Amygdala (tissue), 56 donors: ENCODE data around the gene PITPNC1.
"Not testable (repeated sequence)": the region's sequence is repeated elsewhere in the genome, so short reads cannot be mapped to it uniquely, and the experiment has no call there.

ENCODE experiments used
- DNase-seq, 56 donors: peaks; one replicate each; lab custom pipeline; 2025; lab: John Stamatoyannopoulos, UW

Gene PITPNC1

GRCh38 chr17:67427424-67427823 is 50.3 kb downstream of the PITPNC1 start:
- DNase-seq: no peak

GRCh38 chr17:67430515-67430914 is 53.4 kb downstream of the PITPNC1 start:
- not testable (repeated sequence) for DNase-seq

DNA sequence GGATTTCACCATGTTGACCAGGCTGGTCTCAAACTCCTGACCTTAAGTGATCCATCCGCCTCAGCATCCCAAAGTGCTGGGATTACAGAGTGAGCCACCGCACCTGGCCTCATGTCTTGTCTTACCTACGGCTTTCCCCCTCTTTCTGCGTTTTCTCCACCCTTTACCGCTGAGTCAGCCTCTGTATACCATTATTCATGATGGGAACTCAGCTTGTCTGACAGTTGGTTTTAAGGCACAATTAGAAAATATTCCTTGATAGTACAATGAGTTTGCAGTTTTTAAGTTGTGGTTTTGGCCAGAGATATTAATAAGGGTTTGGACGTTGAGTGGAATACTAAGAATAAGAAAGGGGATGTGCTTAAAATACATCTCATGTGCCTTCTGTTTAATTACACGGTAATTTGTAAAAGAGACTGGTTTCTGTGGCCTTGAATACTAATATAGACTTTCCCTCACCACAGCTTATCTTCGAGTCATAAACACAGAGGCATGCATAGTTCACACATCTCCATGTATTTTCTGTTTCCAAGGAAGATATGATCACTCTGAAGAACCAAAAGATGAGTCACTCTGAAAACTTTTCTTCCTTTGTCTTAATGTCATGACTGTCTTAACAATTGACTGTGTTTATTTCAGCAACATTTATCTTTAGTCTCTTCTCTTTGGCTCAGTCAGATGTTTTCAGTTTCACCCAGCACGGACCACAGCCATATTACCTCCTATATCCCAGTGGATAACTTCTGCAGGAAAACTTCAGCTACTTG is 54.4 kb downstream of the PITPNC1 start:
- DNase-seq: no peak

- no peak for DNase-seq
Measured at GRCh38 chr17:67433248-67433924, 56.3 kb downstream of the PITPNC1 start.

GRCh38 chr17:67434061-67434525 is 57.0 kb downstream of the PITPNC1 start:
- peak in 1 of 56 donors; percentile 16 for DNase-seq

DNA sequence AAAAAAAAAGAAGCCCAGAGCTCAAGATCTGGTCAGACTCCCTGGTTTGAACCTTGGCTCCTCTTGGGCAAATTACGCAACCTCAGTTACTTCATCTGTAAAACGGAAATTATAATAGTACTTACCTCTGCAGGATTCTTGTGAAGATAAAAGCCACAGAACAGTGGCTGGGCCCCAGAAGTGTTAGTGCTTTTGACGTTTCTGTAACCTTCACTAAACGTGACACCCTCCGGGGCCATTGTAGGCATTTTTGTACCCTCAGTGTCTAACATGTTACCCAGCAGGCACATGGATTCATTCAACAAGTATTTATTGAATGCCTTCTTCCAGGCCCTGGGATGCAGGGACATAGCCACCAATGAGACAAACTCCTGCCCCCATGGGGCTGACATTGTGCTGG is 58.0 kb downstream of the PITPNC1 start:
- DNase-seq: no peak

- no peak for DNase-seq
Measured at GRCh38 chr17:67435786-67436185, 58.7 kb downstream of the PITPNC1 start.

GRCh38 chr17:67436233-67436632 is 59.2 kb downstream of the PITPNC1 start:
- no peak for DNase-seq

DNA sequence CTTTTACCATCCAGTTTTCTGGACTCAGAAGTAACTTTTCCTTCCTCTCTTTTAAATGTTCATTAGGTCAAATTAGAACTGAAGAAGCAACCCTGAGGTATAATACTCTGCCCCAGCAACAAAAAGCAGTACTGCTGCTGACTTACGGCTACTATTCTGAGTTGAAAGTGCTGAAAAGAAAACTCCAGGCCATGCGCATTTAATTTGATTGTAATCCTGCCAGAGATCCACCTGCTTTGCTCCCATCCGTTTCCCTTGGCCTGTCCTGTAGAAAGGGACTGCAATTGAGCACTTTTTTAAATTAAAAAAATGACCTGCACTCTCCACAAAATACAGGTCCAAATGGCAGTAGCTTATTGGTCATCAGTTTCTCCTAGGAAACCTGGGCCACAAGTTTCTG is 61.6 kb downstream of the PITPNC1 start:
- no peak for DNase-seq

DNA sequence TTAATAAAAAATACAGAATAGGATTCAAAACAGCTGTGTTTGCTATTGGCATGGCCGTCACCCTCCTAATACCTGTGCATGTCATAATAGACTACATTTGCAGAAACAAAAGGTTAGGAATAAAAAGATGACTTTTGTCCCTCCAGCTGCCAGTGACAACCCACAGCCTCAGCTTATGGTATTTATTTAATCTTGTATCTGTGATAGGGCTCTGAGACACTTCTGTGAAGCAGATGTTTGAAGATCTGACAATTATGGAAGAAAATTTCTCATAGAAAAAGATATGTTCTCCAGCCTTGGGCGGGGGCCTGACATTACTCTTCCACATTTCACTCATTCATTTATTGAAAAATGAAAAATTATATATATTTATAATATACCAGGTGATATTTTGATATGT is 62.2 kb downstream of the PITPNC1 start:
- no peak for DNase-seq

- no peak for DNase-seq
Measured at GRCh38 chr17:67440277-67441051, 63.4 kb downstream of the PITPNC1 start.

GRCh38 chr17:67441052-67441895 is 64.2 kb downstream of the PITPNC1 start:
- DNase-seq: peak in 3 of 56 donors; percentile 4 to 11 (median 6)

GRCh38 chr17:67441896-67442219 is 64.8 kb downstream of the PITPNC1 start:
- DNase-seq: no peak

- no peak for DNase-seq
Measured at GRCh38 chr17:67442787-67443624, 65.9 kb downstream of the PITPNC1 start.

GRCh38 chr17:67443931-67444595 is 67.0 kb downstream of the PITPNC1 start:
- no peak for DNase-seq

DNA sequence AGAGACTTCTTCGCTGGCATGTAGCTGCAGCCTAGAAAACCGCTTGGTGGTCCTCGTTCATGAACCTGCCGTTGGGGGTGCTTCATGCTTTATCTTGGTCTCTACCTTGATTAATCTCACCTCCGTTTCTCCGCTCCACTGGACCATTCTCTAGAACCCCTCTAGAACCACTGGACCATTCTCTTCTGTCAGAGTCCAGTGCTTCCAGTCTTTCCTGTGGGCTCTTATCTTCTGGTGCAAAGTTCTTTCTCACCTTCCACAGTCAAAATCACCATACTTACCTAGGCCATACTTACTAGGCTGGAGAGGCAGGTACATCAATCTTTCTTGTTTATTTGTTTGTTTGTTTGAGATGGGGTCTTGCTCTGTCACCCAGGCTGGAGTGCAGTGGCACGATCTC is 71.4 kb downstream of the PITPNC1 start:
- no peak for DNase-seq

GRCh38 chr17:67449065-67449464 is 72.0 kb downstream of the PITPNC1 start:
- no peak for DNase-seq

DNA sequence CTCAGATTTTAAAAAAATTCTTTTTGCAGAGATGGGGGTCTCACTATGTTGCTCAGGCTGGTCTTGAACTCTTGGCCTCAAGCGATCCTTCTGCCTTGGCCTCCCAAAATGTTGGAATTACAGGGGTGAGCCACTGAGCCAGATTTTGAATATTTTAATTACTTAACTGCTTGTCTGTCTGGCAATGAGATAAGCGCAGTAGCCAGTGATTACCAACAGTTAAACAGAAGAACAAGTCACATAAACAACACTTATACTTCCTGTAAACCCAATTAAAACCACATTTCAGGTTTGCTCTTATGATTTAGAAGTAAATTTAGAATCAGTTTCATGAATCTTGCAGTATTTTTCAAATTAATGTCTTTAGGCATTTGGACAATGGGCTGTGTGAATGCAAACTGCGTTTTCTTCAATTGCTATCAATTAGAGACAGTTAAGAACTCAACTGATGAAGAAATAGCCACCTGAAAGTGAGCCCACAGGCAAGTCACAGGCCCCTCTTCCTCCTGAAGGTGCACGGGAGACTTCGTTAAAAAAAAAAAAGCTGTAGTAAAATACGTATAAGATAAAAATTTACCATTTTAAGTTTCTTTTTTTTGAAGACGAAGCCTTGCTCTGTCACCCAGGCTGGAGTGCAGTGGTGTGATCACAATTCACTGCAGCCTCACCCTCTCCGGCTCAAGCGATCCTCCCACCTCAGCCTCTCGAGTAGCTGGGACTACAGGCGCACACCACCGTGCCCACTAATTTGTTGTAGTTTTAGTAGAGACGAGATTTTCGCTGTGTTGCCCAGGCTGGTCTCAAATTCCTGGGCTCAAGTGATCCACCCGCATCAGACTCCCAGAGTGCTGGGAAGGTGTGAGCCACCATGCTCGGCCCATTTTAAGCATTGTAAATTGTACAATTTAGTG is 73.0 kb downstream of the PITPNC1 start:
- no peak for DNase-seq
